Naive thymus-derived CD4-positive, alpha-beta T cell (primary cell): ENCODE data around the gene PLCH2. TPM values are rescaled to one million over a fixed set of nuclear protein-coding genes. Genes with fewer than 3 reads are reported as not detected.
A peak's percentile ranks its signal among the peaks of the same experiment; 100 is the strongest.

ENCODE experiments used
- ATAC-seq: fragments of 150-1000 bp; cut with Tn5 transposase; 2 replicates; pipeline ENCODE4 v1.10.0; 2021; ENCODE audit warnings: mild to moderate bottlenecking, moderate library complexity
- CTCF ChIA-PET: fragments of 350-600 bp; sonication (Branson Sonifier 250); formaldehyde crosslinking; loops from one replicate; lab custom pipeline; 2021; ENCODE audit warnings: antibody characterized with exemption; lab: Charles Lee
- POLR2A ChIA-PET: fragments of 350-600 bp; sonication (Branson Sonifier 250); formaldehyde crosslinking; loops from one replicate; lab custom pipeline; 2021; ENCODE audit warnings: antibody characterized with exemption, inconsistent platforms; lab: Charles Lee
- DNase-seq, 9 donors: peaks; one replicate each; pipeline versions ENCODE4 v3.0.0 to v3.0.0-alpha.2; 2020 to 2022; ENCODE audit warnings: mixed read lengths in 1 of 9
- H3K27ac ChIP-seq: one replicate; pipeline ENCODE4 v1.7.0; 2013; ENCODE audit warnings: mild to moderate bottlenecking, low read depth, low read length, moderate library complexity
- H3K27me3 ChIP-seq, 2 donors: one replicate each; pipeline ENCODE4 v1.7.0; 2013; ENCODE audit warnings: low read length in 2 of 2, mild to moderate bottlenecking in 2 of 2, moderate library complexity in 2 of 2; ENCODE audit not compliant: control insufficient read depth in 2 of 2, insufficient read depth in 2 of 2
- H3K36me3 ChIP-seq, 3 experiments: 1 replicate in 2 of 3; 2 replicates in 1 of 3; pipeline ENCODE4 v1.7.0; 2013; ENCODE audit warnings: low read length in 3 of 3, mild to moderate bottlenecking in 3 of 3, moderate library complexity in 1 of 3; ENCODE audit not compliant: insufficient read depth in 3 of 3, control insufficient read depth in 2 of 3
- H3K4me1 ChIP-seq, 2 donors: one replicate each; pipeline ENCODE4 v1.7.0; 2013; ENCODE audit warnings: low read length in 2 of 2, mild to moderate bottlenecking in 2 of 2, moderate library complexity in 1 of 2; ENCODE audit not compliant: control insufficient read depth in 2 of 2, insufficient read depth in 2 of 2
- H3K4me3 ChIP-seq: 2 replicates; pipeline ENCODE4 v1.7.0; 2013; ENCODE audit warnings: mild to moderate bottlenecking, low read length
- H3K9me3 ChIP-seq, 3 experiments: 1 replicate in 2 of 3; 2 replicates in 1 of 3; pipeline ENCODE4 v1.7.0; 2013; ENCODE audit warnings: low read length in 3 of 3; ENCODE audit not compliant: control insufficient read depth in 2 of 3
- H3K27ac Mint-ChIP-seq, 9 donors: one replicate each; pipeline ENCODE4 v1.8.0; 2020 to 2022; ENCODE audit warnings: mixed read lengths in 9 of 9, mild to moderate bottlenecking in 8 of 9, moderate library complexity in 5 of 9, inconsistent platforms in 2 of 9
- H3K27me3 Mint-ChIP-seq, 5 donors: one replicate each; pipeline ENCODE4 v1.8.0; 2021 to 2022; ENCODE audit warnings: mixed read lengths in 5 of 5, mild to moderate bottlenecking in 1 of 5
- H3K36me3 Mint-ChIP-seq, 5 donors: one replicate each; pipeline ENCODE4 v1.8.0; 2020 to 2022; ENCODE audit warnings: mixed read lengths in 5 of 5, mild to moderate bottlenecking in 3 of 5, inconsistent platforms in 1 of 5
- H3K4me1 Mint-ChIP-seq, 7 donors: one replicate each; pipeline ENCODE4 v1.8.0; 2020 to 2022; ENCODE audit warnings: mixed read lengths in 7 of 7, mild to moderate bottlenecking in 3 of 7, inconsistent platforms in 1 of 7
- H3K4me3 Mint-ChIP-seq, 10 donors: one replicate each; pipeline ENCODE4 v1.8.0; 2020 to 2022; ENCODE audit warnings: mild to moderate bottlenecking in 10 of 10, mixed read lengths in 10 of 10, moderate library complexity in 6 of 10, inconsistent platforms in 2 of 10
- H3K9me3 Mint-ChIP-seq, 11 donors: one replicate each; pipeline ENCODE4 v1.8.0; 2020 to 2022; ENCODE audit warnings: mixed read lengths in 11 of 11, mild to moderate bottlenecking in 4 of 11, inconsistent platforms in 1 of 11, moderate library complexity in 1 of 11
- intact Hi-C, 2 donors: fragments of 100-400 bp; cut with micrococcal nuclease; formaldehyde crosslinking; loops; one replicate each; pipeline ENCODE4 v1.15.1; 2023
- polyA plus RNA-seq, 2 donors: library from polyadenylated mRNA; unstranded; fragments of 300-500 nt; fragmentation: Illumina TruSeq; gene quantifications; one replicate each; pipeline ENCODE4 v1.2.3, GENCODE V29; 2021
- total RNA-seq, 6 experiments: library from RNA in 5 of 6; stranded (reverse) in 5 of 6; gene quantifications; 1 replicate in 5 of 6; 2 replicates in 1 of 6; pipeline ENCODE4 v1.2.3 and lab custom pipeline; 2021 to 2026

The PLCH2 gene
- total and polyA plus RNA-seq, 7 experiments from 2014 or later = 0.11 to 37.4 (median 11.8) TPM

GRCh38 chr1:2483970-2484369 is 7.9 kb downstream of the PLCH2 start:
- Mint-ChIP-seq H3K27ac (peak overlapping the region in 1 of 9 donors; percentile 8), H3K36me3 (peaks cover 8 to 18% (median 14%) of the 10 kb centered on the region in 5 donors), H3K9me3 (peaks cover 0 to 16% (median 7%) of the 10 kb centered on the region in 11 donors), H3K4me3 (no peak overlapping the region), H3K27me3 (no peaks in the 10 kb centered on the region), H3K4me1 (peaks cover 0 to 4% (median 0%) of the 10 kb centered on the region in 7 donors)
- H3K27ac ChIP-seq = no peak overlapping the region
- ATAC-seq (no peak), DNase-seq (no peak)
- H3K36me3 ChIP-seq = peaks cover 0 to 14% (median 0%) of the 10 kb centered on the region in 3 experiments
- no peaks in the 10 kb centered on the region for H3K4me1 ChIP-seq
- POLR2A ChIA-PET = no interaction called here
- CTCF ChIA-PET = interaction anchor here (0.6 kb wide), 1 partner anchor 62 kb away, joined by 3 read pairs; no protein-coding TSS in a partner anchor
- H3K27me3 ChIP-seq = no peaks in the 10 kb centered on the region
- no peak overlapping the region for H3K4me3 ChIP-seq
- intact Hi-C loops = no loop called here
- H3K9me3 ChIP-seq = peaks cover 0 to 10% (median 0%) of the 10 kb centered on the region in 3 experiments

GRCh38 chr1:2486041-2486440 is 10.0 kb downstream of the PLCH2 start:
- ATAC-seq = no peak
- Histone ChIP-seq H3K4me1 (no peaks in the 10 kb centered on the region), H3K9me3 (peaks cover 0 to 14% (median 0%) of the 10 kb centered on the region in 3 experiments), H3K27me3 (no peaks in the 10 kb centered on the region), H3K27ac (no peak overlapping the region), H3K36me3 (peaks cover 0 to 18% (median 0%) of the 10 kb centered on the region in 3 experiments), H3K4me3 (no peak overlapping the region)
- H3K27ac Mint-ChIP-seq = no peak overlapping the region
- no peaks in the 10 kb centered on the region for H3K27me3 Mint-ChIP-seq
- intact Hi-C loops = no loop called here
- ChIA-PET CTCF (interaction anchor here (0.7 kb wide), 1 partner anchor 12 kb away, joined by 3 read pairs; no protein-coding TSS in a partner anchor), POLR2A (no interaction called here)
- peaks cover 0 to 22% (median 10%) of the 10 kb centered on the region in 11 donors for H3K9me3 Mint-ChIP-seq
- peaks cover 0 to 4% (median 0%) of the 10 kb centered on the region in 7 donors for H3K4me1 Mint-ChIP-seq
- H3K4me3 Mint-ChIP-seq = no peak overlapping the region
- DNase-seq = no peak
- H3K36me3 Mint-ChIP-seq = peaks cover 15 to 24% (median 20%) of the 10 kb centered on the region in 5 donors

GRCh38 chr1:2486558-2486957 is 10.5 kb downstream of the PLCH2 start:
- no peak for ATAC-seq
- Mint-ChIP-seq H3K4me3 (no peak overlapping the region), H3K36me3 (peaks cover 15 to 24% (median 20%) of the 10 kb centered on the region in 5 donors), H3K27me3 (no peaks in the 10 kb centered on the region), H3K9me3 (peaks cover 0 to 22% (median 10%) of the 10 kb centered on the region in 11 donors), H3K4me1 (peaks cover 0 to 4% (median 0%) of the 10 kb centered on the region in 7 donors), H3K27ac (no peak overlapping the region)
- no peak overlapping the region for H3K4me3 ChIP-seq
- no peaks in the 10 kb centered on the region for H3K4me1 ChIP-seq
- no peak overlapping the region for H3K27ac ChIP-seq
- ChIA-PET CTCF (no interaction called here), POLR2A (no interaction called here)
- H3K36me3 ChIP-seq = peaks cover 0 to 18% (median 0%) of the 10 kb centered on the region in 3 experiments
- no peaks in the 10 kb centered on the region for H3K27me3 ChIP-seq
- no peak for DNase-seq
- intact Hi-C loops = no loop called here
- peaks cover 0 to 14% (median 0%) of the 10 kb centered on the region in 3 experiments for H3K9me3 ChIP-seq

DNA sequence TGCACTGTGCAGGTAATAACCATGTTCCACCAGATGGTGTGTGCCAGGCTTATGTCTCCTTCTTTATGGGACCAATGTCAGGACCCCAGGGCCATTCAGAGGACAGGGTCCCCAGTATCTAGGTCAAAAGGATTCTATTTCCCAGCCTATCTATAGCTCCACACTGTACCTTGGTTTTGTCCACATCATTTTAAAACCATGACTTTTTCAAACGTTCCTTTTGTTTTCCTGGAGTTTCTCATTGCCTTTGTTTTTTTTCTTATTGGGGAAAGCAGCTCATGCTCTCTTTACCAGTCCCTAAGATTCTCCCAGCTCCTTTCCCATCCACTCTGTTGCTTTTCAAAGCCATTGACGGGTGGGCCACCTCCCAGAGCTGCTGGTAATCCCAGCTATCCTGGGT is 12.6 kb downstream of the PLCH2 start:
- Mint-ChIP-seq H3K4me1 (peaks cover under 1 to 12% (median 7%) of the 10 kb centered on the region in 7 donors), H3K27me3 (no peaks in the 10 kb centered on the region), H3K9me3 (peaks cover 0 to 22% (median 10%) of the 10 kb centered on the region in 11 donors), H3K27ac (no peak overlapping the region), H3K4me3 (no peak overlapping the region), H3K36me3 (peaks cover 15 to 24% (median 20%) of the 10 kb centered on the region in 5 donors)
- intact Hi-C loops = no loop called here
- POLR2A ChIA-PET = interaction anchor here (0.7 to 1.3 kb wide), 3 partner anchors 9 to 59 kb away, joined by 3 read pairs; no protein-coding TSS in a partner anchor
- no peak for ATAC-seq
- Histone ChIP-seq H3K27me3 (no peaks in the 10 kb centered on the region), H3K9me3 (peaks cover 0 to 14% (median 0%) of the 10 kb centered on the region in 3 experiments), H3K36me3 (peaks cover 0 to 18% (median 0%) of the 10 kb centered on the region in 3 experiments), H3K4me3 (no peak overlapping the region), H3K27ac (no peak overlapping the region), H3K4me1 (peaks cover 5 to 11% of the 10 kb centered on the region in 2 donors)
- no peak for DNase-seq
- CTCF ChIA-PET = no interaction called here

GRCh38 chr1:2489615-2490014 is 13.5 kb downstream of the PLCH2 start:
- CTCF ChIA-PET = interaction anchor here (0.6 kb wide), 1 partner anchor 34 kb away, joined by 3 read pairs; no protein-coding TSS in a partner anchor
- Histone ChIP-seq H3K27ac (no peak overlapping the region), H3K36me3 (peaks cover 0 to 18% (median 0%) of the 10 kb centered on the region in 3 experiments), H3K4me1 (peaks cover 11 to 14% of the 10 kb centered on the region in 2 donors), H3K9me3 (peaks cover 0 to 14% (median 0%) of the 10 kb centered on the region in 3 experiments), H3K27me3 (no peaks in the 10 kb centered on the region), H3K4me3 (no peak overlapping the region)
- Mint-ChIP-seq H3K27ac (no peak overlapping the region), H3K9me3 (peaks cover 0 to 22% (median 10%) of the 10 kb centered on the region in 11 donors), H3K36me3 (peaks cover 15 to 24% (median 20%) of the 10 kb centered on the region in 5 donors), H3K27me3 (no peaks in the 10 kb centered on the region), H3K4me1 (peaks cover 5 to 15% (median 15%) of the 10 kb centered on the region in 7 donors), H3K4me3 (no peak overlapping the region)
- POLR2A ChIA-PET = interaction anchor here (0.7 kb wide), 1 partner anchor 8 kb away, joined by 3 read pairs; no protein-coding TSS in a partner anchor
- ATAC-seq = no peak
- intact Hi-C loops = no loop called here
- no peak for DNase-seq

DNA sequence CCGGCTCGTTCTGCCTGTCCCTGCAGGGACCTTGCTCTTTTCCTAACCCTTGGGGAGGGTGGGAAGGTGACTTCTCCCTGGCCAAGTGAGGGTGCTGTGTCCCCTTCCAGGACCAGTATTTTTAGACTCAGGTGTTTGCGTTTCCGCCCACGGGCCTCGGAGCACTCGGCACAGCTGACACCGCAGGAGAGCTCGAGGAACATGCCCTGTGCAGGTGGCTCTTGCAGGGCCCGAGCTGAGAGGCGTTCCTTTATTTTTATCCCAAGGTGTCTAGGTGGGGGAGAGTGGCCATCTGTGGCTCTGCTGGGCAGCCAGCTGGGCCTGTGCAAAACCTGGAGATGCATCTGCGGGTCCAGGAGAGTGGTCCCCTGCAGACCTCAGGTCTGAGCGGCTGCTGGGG is 16.0 kb downstream of the PLCH2 start:
- no peak for ATAC-seq
- Histone ChIP-seq H3K27me3 (no peaks in the 10 kb centered on the region), H3K36me3 (peaks cover 0 to 17% (median 0%) of the 10 kb centered on the region in 3 experiments), H3K4me1 (peaks cover 11 to 25% of the 10 kb centered on the region in 2 donors), H3K27ac (no peak overlapping the region), H3K9me3 (peaks cover 0 to 14% (median 0%) of the 10 kb centered on the region in 3 experiments), H3K4me3 (no peak overlapping the region)
- H3K27ac Mint-ChIP-seq = no peak overlapping the region
- H3K9me3 Mint-ChIP-seq = peaks cover 0 to 22% (median 10%) of the 10 kb centered on the region in 11 donors
- peaks cover 15 to 24% (median 20%) of the 10 kb centered on the region in 5 donors for H3K36me3 Mint-ChIP-seq
- H3K4me1 Mint-ChIP-seq = peaks cover 5 to 20% (median 15%) of the 10 kb centered on the region in 7 donors
- CTCF ChIA-PET = no interaction called here
- intact Hi-C loops = no loop called here
- no peak overlapping the region for H3K4me3 Mint-ChIP-seq
- POLR2A ChIA-PET = no interaction called here
- no peak for DNase-seq
- H3K27me3 Mint-ChIP-seq = no peaks in the 10 kb centered on the region
